CD4-positive, CD25-positive, alpha-beta regulatory T cell (primary cell): Measurements from ENCODE around the gene UTP4. TPM values are rescaled to one million over a fixed set of nuclear protein-coding genes. Genes with fewer than 3 reads are reported as not detected.

Experiments used
- ATAC-seq, 2 donors: fragments of 150-1000 bp; cut with Tn5 transposase; one replicate each; pipeline ENCODE4 v1.10.0; 2021; ENCODE audit warnings: low read depth in 2 of 2, moderate number of reproducible peaks in 2 of 2, moderate library complexity in 1 of 2
- DNase-seq, 3 donors: peaks; one replicate each; pipeline versions ENCODE4 v3.0.0 to v3.0.0-alpha.2; 2012 to 2022; ENCODE audit warnings: mixed read lengths in 1 of 3
- H3K27ac ChIP-seq: one replicate; pipeline ENCODE4 v1.7.0; 2013; ENCODE audit warnings: mild to moderate bottlenecking, low read length; ENCODE audit not compliant: insufficient read depth, poor library complexity, severe bottlenecking
- H3K27me3 ChIP-seq: one replicate; pipeline ENCODE4 v1.7.0; 2013; ENCODE audit warnings: low read length; ENCODE audit not compliant: control insufficient read depth, insufficient read depth
- H3K36me3 ChIP-seq: one replicate; pipeline ENCODE4 v1.7.0; 2013; ENCODE audit warnings: mild to moderate bottlenecking, low read length, moderate library complexity; ENCODE audit not compliant: control insufficient read depth, insufficient read depth
- H3K4me1 ChIP-seq: 2 replicates; pipeline ENCODE4 v1.7.0; 2013; ENCODE audit warnings: mild to moderate bottlenecking, low read length; ENCODE audit not compliant: insufficient read depth, control insufficient read depth, poor library complexity, severe bottlenecking
- H3K4me3 ChIP-seq: one replicate; pipeline ENCODE4 v1.7.0; 2013; ENCODE audit warnings: low read depth, mild to moderate bottlenecking, low read length, moderate library complexity
- H3K9me3 ChIP-seq, 2 experiments: 1 replicate in 1 of 2; 2 replicates in 1 of 2; pipeline ENCODE4 v1.7.0; 2013; ENCODE audit warnings: low read length in 2 of 2, mild to moderate bottlenecking in 1 of 2, moderate library complexity in 1 of 2; ENCODE audit not compliant: control insufficient read depth in 2 of 2
- H3K27ac Mint-ChIP-seq, 3 donors: one replicate each; pipeline ENCODE4 v1.8.0; 2020 to 2022; ENCODE audit warnings: mild to moderate bottlenecking in 3 of 3, mixed read lengths in 3 of 3, moderate library complexity in 2 of 3
- H3K27me3 Mint-ChIP-seq: one replicate; pipeline ENCODE4 v1.8.0; 2022; ENCODE audit warnings: mild to moderate bottlenecking, mixed read lengths
- H3K36me3 Mint-ChIP-seq: one replicate; pipeline ENCODE4 v1.8.0; 2020; ENCODE audit warnings: mixed read lengths
- H3K4me1 Mint-ChIP-seq, 4 donors: one replicate each; pipeline ENCODE4 v1.8.0; 2020 to 2022; ENCODE audit warnings: mixed read lengths in 4 of 4, mild to moderate bottlenecking in 1 of 4
- H3K4me3 Mint-ChIP-seq, 4 donors: one replicate each; pipeline ENCODE4 v1.8.0; 2020 to 2022; ENCODE audit warnings: mild to moderate bottlenecking in 4 of 4, mixed read lengths in 4 of 4, moderate library complexity in 3 of 4
- H3K9me3 Mint-ChIP-seq, 7 donors: one replicate each; pipeline ENCODE4 v1.8.0; 2020 to 2022; ENCODE audit warnings: mixed read lengths in 7 of 7, mild to moderate bottlenecking in 3 of 7, moderate library complexity in 2 of 7
- polyA plus RNA-seq, 4 donors: library from polyadenylated mRNA; unstranded; fragments of 300-500 nt; fragmentation: Illumina TruSeq; gene quantifications; one replicate each; pipeline ENCODE4 v1.2.3, GENCODE V29; 2021
- total RNA-seq: library from RNA; stranded (reverse); gene quantifications from one replicate; pipeline ENCODE4 v1.2.3, GENCODE V29; 2022

The UTP4 gene
- total and polyA plus RNA-seq, 5 donors from 2014 or later, result 44.4 to 63.2 (median 50.8) TPM

DNA sequence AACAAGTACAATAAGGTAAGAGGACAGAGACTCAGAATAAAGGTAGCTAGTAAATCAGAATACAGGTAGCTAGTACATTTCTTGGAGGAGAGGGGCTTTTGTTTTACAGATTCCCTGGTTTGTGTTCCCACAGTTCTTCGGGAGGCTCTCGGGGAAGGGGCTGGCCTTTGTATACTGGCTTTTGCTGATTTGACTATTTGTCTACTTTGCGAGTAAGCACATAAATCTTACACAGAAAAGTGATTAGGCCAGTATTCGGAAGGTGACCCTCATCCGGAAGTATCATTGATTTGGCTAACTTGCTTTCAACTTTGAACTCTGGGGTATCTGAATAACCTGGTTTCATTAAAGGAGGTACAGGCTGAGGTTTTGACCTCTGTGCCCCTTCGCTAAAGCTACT, 33.1 kb downstream of the UTP4 start:
- Histone ChIP-seq H3K27me3 (no peaks in the 10 kb centered on the region), H3K27ac (no peak overlapping the region), H3K4me1 (peaks cover 16% of the 10 kb centered on the region), H3K36me3 (peaks cover 60% of the 10 kb centered on the region), H3K9me3 (no peaks in the 10 kb centered on the region), H3K4me3 (no peak overlapping the region)
- H3K4me1 Mint-ChIP-seq, result peaks cover 12 to 25% (median 18%) of the 10 kb centered on the region in 4 donors
- no peaks in the 10 kb centered on the region for H3K27me3 Mint-ChIP-seq
- ATAC-seq (no peak), DNase-seq (no peak)
- H3K36me3 Mint-ChIP-seq, result peaks cover 46% of the 10 kb centered on the region
- no peaks in the 10 kb centered on the region for H3K9me3 Mint-ChIP-seq
- peak overlapping the region in 2 of 3 donors; percentile 85 to 91 for H3K27ac Mint-ChIP-seq
- no peak overlapping the region for H3K4me3 Mint-ChIP-seq

DNA sequence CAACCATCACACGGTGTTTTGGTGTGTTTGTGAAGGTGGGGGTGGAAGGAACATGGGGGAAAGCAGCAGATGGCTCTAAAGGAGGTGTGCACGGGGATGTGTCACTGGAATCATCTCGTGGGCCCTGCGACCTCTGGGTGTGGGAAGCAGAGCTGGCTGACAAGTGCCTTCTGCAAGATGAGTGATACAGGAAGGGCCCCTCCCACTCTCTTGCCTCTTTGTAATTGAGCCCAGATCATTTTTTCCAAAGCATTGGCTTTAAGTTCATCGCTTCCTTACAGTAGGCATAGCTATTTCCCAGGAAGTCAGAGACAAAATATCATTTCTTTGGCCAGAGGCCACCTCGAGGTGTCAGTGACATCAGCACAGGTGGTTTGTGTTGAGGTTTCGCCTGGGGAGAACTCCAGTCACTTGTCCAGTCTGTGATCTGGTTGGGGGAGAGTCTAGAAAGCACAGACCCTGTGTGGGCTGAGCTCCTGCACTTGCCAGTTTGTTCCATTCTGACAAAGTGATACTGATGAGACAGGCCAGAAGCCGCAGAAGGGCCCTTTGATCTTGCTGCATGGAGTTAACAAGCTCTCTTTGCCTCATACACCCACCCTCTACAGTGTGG, 33.9 kb downstream of the UTP4 start:
- Histone ChIP-seq H3K4me3 (peak overlapping the region; percentile 31), H3K36me3 (peaks cover 55% of the 10 kb centered on the region), H3K27ac (no peak overlapping the region), H3K27me3 (no peaks in the 10 kb centered on the region), H3K4me1 (peaks cover 16% of the 10 kb centered on the region), H3K9me3 (no peaks in the 10 kb centered on the region)
- no peaks in the 10 kb centered on the region for H3K27me3 Mint-ChIP-seq
- H3K9me3 Mint-ChIP-seq, result no peaks in the 10 kb centered on the region
- H3K36me3 Mint-ChIP-seq, result peaks cover 43% of the 10 kb centered on the region
- peak overlapping the region in 1 of 4 donors; percentile 16 for H3K4me3 Mint-ChIP-seq
- DNase-seq (peak in 1 of 3 donors; percentile 48), ATAC-seq (peak; percentile 50 to 55)
- H3K27ac Mint-ChIP-seq, result peak overlapping the region; percentile 85 to 94 (median 91)
- H3K4me1 Mint-ChIP-seq, result peaks cover 12 to 25% (median 18%) of the 10 kb centered on the region in 4 donors

- no peaks in the 10 kb centered on the region for H3K9me3 ChIP-seq
- Mint-ChIP-seq H3K4me3 (no peak overlapping the region), H3K36me3 (peaks cover 47% of the 10 kb centered on the region), H3K27ac (peak overlapping the region; percentile 85 to 94 (median 91)), H3K9me3 (no peaks in the 10 kb centered on the region), H3K4me1 (peaks cover 12 to 25% (median 20%) of the 10 kb centered on the region in 4 donors), H3K27me3 (no peaks in the 10 kb centered on the region)
- H3K4me3 ChIP-seq, result no peak overlapping the region
- H3K27ac ChIP-seq, result no peak overlapping the region
- ATAC-seq (no peak), DNase-seq (no peak)
- peaks cover 16% of the 10 kb centered on the region for H3K4me1 ChIP-seq
- H3K27me3 ChIP-seq, result no peaks in the 10 kb centered on the region
- peaks cover 54% of the 10 kb centered on the region for H3K36me3 ChIP-seq
Measured at GRCh38 chr16:69166946-69167930, 34.8 kb downstream of the UTP4 start.

GRCh38 chr16:69169051-69169450, 36.6 kb downstream of the UTP4 start:
- no peaks in the 10 kb centered on the region for H3K9me3 ChIP-seq
- H3K4me1 Mint-ChIP-seq, result peaks cover 16 to 25% (median 21%) of the 10 kb centered on the region in 4 donors
- no peak overlapping the region for H3K4me3 Mint-ChIP-seq
- DNase-seq (no peak), ATAC-seq (no peak)
- no peak overlapping the region for H3K27ac ChIP-seq
- no peaks in the 10 kb centered on the region for H3K27me3 Mint-ChIP-seq
- H3K36me3 ChIP-seq, result peaks cover 42% of the 10 kb centered on the region
- H3K36me3 Mint-ChIP-seq, result peaks cover 37% of the 10 kb centered on the region
- H3K27me3 ChIP-seq, result no peaks in the 10 kb centered on the region
- no peak overlapping the region for H3K4me3 ChIP-seq
- H3K9me3 Mint-ChIP-seq, result no peaks in the 10 kb centered on the region
- no peak overlapping the region for H3K27ac Mint-ChIP-seq
- H3K4me1 ChIP-seq, result peaks cover 16% of the 10 kb centered on the region

GRCh38 chr16:69169607-69170352, 37.3 kb downstream of the UTP4 start:
- H3K27ac Mint-ChIP-seq, result peak overlapping the region in 1 of 3 donors; percentile 45
- no peaks in the 10 kb centered on the region for H3K27me3 Mint-ChIP-seq
- H3K27me3 ChIP-seq, result no peaks in the 10 kb centered on the region
- no peaks in the 10 kb centered on the region for H3K9me3 Mint-ChIP-seq
- H3K36me3 Mint-ChIP-seq, result peaks cover 35% of the 10 kb centered on the region
- no peaks in the 10 kb centered on the region for H3K9me3 ChIP-seq
- peaks cover 39% of the 10 kb centered on the region for H3K36me3 ChIP-seq
- DNase-seq, result no peak
- H3K4me1 ChIP-seq, result peaks cover 16% of the 10 kb centered on the region
- no peak overlapping the region for H3K4me3 ChIP-seq
- no peak for ATAC-seq
- H3K4me3 Mint-ChIP-seq, result no peak overlapping the region
- H3K4me1 Mint-ChIP-seq, result peaks cover 16 to 24% (median 21%) of the 10 kb centered on the region in 4 donors
- H3K27ac ChIP-seq, result no peak overlapping the region

GRCh38 chr16:69171325-69172084, 39.1 kb downstream of the UTP4 start:
- Mint-ChIP-seq H3K27ac (peak overlapping the region in 1 of 3 donors; percentile 6), H3K27me3 (no peaks in the 10 kb centered on the region), H3K4me1 (peaks cover 8 to 13% (median 10%) of the 10 kb centered on the region in 4 donors), H3K9me3 (no peaks in the 10 kb centered on the region), H3K36me3 (peaks cover 28% of the 10 kb centered on the region), H3K4me3 (no peak overlapping the region)
- Histone ChIP-seq H3K27me3 (no peaks in the 10 kb centered on the region), H3K36me3 (peaks cover 28% of the 10 kb centered on the region), H3K27ac (no peak overlapping the region), H3K9me3 (no peaks in the 10 kb centered on the region), H3K4me1 (peaks cover 7% of the 10 kb centered on the region), H3K4me3 (no peak overlapping the region)
- DNase-seq, result no peak
- no peak for ATAC-seq
